HCT116 (cell line): ENCODE measurements around the gene SERPINH1. TPM values are rescaled to one million over a fixed set of nuclear protein-coding genes. Genes with fewer than 3 reads are reported as not detected.

Experiments used
- ATAC-seq: fragments of 200-7000 bp; cut with Tn5 transposase; 2 replicates; pipeline ENCODE4 v1.9.1; 2020; ENCODE audit warnings: mild to moderate bottlenecking, moderate library complexity
- BruUV-seq: library from RNA; stranded (reverse); fragments of 400-500 nt; replicated peaks from 2 replicates; lab custom pipeline; 2021; lab: Mats Ljungman, UMichigan
- CTCF ChIA-PET: fragments of 300-600 bp; sonication (Branson Sonifier 250); formaldehyde crosslinking; loops from one replicate; lab custom pipeline; 2021; ENCODE audit warnings: antibody characterized with exemption; lab: Charles Lee
- POLR2A ChIA-PET: fragments of 300-600, 350-600 bp; sonication (Branson Sonifier 250); formaldehyde crosslinking; loops from one replicate; lab custom pipeline; 2021; ENCODE audit warnings: antibody characterized with exemption; lab: Charles Lee
- RAD21 ChIA-PET, 2 experiments: fragments of 300-600 bp; sonication (Branson Sonifier 250); formaldehyde crosslinking; loops; one replicate each; lab custom pipeline; 2023; ENCODE audit warnings: low total read pairs in 2 of 2; ENCODE audit not compliant: uncharacterized antibody in 2 of 2, unreplicated experiment in 2 of 2, low non-redundant PET in 1 of 2; lab: Charles Lee
- DNase-seq: peaks from one replicate; pipeline ENCODE4 v3.0.0-alpha.2; 2010; ENCODE audit warnings: low read depth, low spot score
- H2AFZ ChIP-seq: fragments of 200-600 bp; shearing (Covaris generic), sonication (generic); 2 replicates; pipeline ENCODE4 v1.6.1; 2017; ENCODE audit warnings: low read depth, mixed run types, mixed read lengths, antibody characterized with exemption, low read length; ENCODE audit not compliant: poor library complexity, severe bottlenecking
- H3K27ac ChIP-seq: 2 replicates; pipeline ENCODE4 v1.5.1; 2012; ENCODE audit warnings: low read depth, low read length
- H3K27me3 ChIP-seq: fragments of 200-600 bp; sonication (generic); 2 replicates; pipeline ENCODE4 v1.6.1; 2016; ENCODE audit warnings: mixed run types, low read length, mixed read lengths; ENCODE audit not compliant: insufficient read depth
- H3K36me3 ChIP-seq, 2 experiments: fragments of 200-500 bp in 1 of 2; fragments of 200-600 bp in 1 of 2; sonication (Bioruptor generic) in 1 of 2; sonication (generic) in 1 of 2; 2 replicates each; pipeline versions ENCODE4 v1.5.1 to v1.6.1; 2014 to 2016; ENCODE audit warnings: low read length in 2 of 2, inconsistent platforms in 1 of 2, mixed read lengths in 1 of 2, mixed run types in 1 of 2; ENCODE audit not compliant: insufficient read depth in 2 of 2, control insufficient read depth in 1 of 2
- H3K4me1 ChIP-seq, 2 experiments: fragments of 200-600 bp in 1 of 2; sonication (generic) in 1 of 2; 2 replicates each; pipeline versions ENCODE4 v1.5.1 to v1.6.1; 2012 to 2017; ENCODE audit warnings: low read length in 2 of 2, inconsistent platforms in 1 of 2, mild to moderate bottlenecking in 1 of 2, mixed read lengths in 1 of 2, mixed run types in 1 of 2, moderate library complexity in 1 of 2; ENCODE audit not compliant: insufficient read depth in 2 of 2, control insufficient read depth in 1 of 2
- H3K4me2 ChIP-seq: fragments of 200-600 bp; sonication (generic); 2 replicates; pipeline ENCODE4 v1.6.1; 2017; ENCODE audit warnings: mixed run types, low read length, mixed read lengths
- H3K4me3 ChIP-seq, 2 experiments: fragments of 200-600 bp in 1 of 2; sonication (generic) in 1 of 2; replicated peaks in 1 of 2; 2 replicates each; pipeline ENCODE4 v1.5.1; 2011 to 2016; ENCODE audit warnings: low read length in 2 of 2, control low read depth in 1 of 2, low read depth in 1 of 2, mild to moderate bottlenecking in 1 of 2, mixed read lengths in 1 of 2, mixed run types in 1 of 2
- H3K79me2 ChIP-seq: fragments of 200-600 bp; sonication (generic); 2 replicates; pipeline ENCODE4 v1.6.1; 2017; ENCODE audit warnings: mild to moderate bottlenecking, mixed run types, low read length, moderate library complexity, mixed read lengths; ENCODE audit not compliant: insufficient read depth
- H3K9ac ChIP-seq: fragments of 200-600 bp; sonication (generic); 2 replicates; pipeline ENCODE4 v1.6.1; 2016; ENCODE audit warnings: low read length, mixed read lengths
- H3K9me2 ChIP-seq: fragments of 200-600 bp; sonication (generic), shearing (Covaris generic); 2 replicates; pipeline ENCODE4 v1.6.1; 2017; ENCODE audit warnings: mixed run types, mild to moderate bottlenecking, moderate library complexity; ENCODE audit not compliant: insufficient read depth
- H3K9me3 ChIP-seq, 2 experiments: fragments of 200-500 bp in 1 of 2; fragments of 200-600 bp in 1 of 2; sonication (Bioruptor generic) in 1 of 2; sonication (generic) in 1 of 2; 2 replicates each; pipeline ENCODE4 v1.6.1; 2014 to 2017; ENCODE audit warnings: low read length in 2 of 2, mixed read lengths in 2 of 2, inconsistent platforms in 1 of 2, low read depth in 1 of 2, mild to moderate bottlenecking in 1 of 2, mixed run types in 1 of 2, moderate library complexity in 1 of 2; ENCODE audit not compliant: control insufficient read depth in 1 of 2, insufficient read depth in 1 of 2
- H4K20me1 ChIP-seq: fragments of 200-600 bp; sonication (generic), shearing (Covaris generic); 2 replicates; pipeline ENCODE4 v1.6.1; 2017; ENCODE audit warnings: mixed run types, mild to moderate bottlenecking, moderate library complexity; ENCODE audit not compliant: insufficient read depth
- ATF3 ChIP-seq: IDR thresholded peaks from 2 replicates; pipeline ENCODE4 v1.6.1; 2012
- CEBPB ChIP-seq: IDR thresholded peaks from 2 replicates; pipeline ENCODE4 v1.6.1; 2012; ENCODE audit warnings: low read depth
- CTCF ChIP-seq, 3 experiments: fragments of 200-600 bp in 1 of 3; sonication (generic) in 1 of 3; IDR thresholded peaks in 2 of 3; conservative IDR thresholded peaks in 1 of 3; 2 replicates each; pipeline ENCODE4 v1.5.1; 2012 to 2017; ENCODE audit warnings: low read depth in 2 of 3, low read length in 2 of 3, antibody characterized with exemption in 1 of 3, borderline replicate concordance in 1 of 3, control low read depth in 1 of 3, mild to moderate bottlenecking in 1 of 3, mixed read lengths in 1 of 3, mixed run types in 1 of 3, moderate library complexity in 1 of 3; ENCODE audit not compliant: insufficient read depth in 1 of 3
- EGR1 ChIP-seq: IDR thresholded peaks from 2 replicates; pipeline ENCODE4 v1.6.1; 2012; ENCODE audit warnings: low read depth
- ELF1 ChIP-seq: IDR thresholded peaks from 2 replicates; pipeline ENCODE4 v1.6.1; 2012; ENCODE audit warnings: low read depth, borderline replicate concordance
- EZH2phosphoT487 ChIP-seq: fragments of 200-600 bp; IDR thresholded peaks from 2 replicates; pipeline ENCODE4 v1.6.1; 2018; ENCODE audit warnings: antibody characterized with exemption, borderline replicate concordance
- MAX ChIP-seq: IDR thresholded peaks from 2 replicates; pipeline ENCODE4 v1.6.1; 2012
- POLR2A ChIP-seq: IDR thresholded peaks from 2 replicates; pipeline ENCODE4 v1.7.0; 2011; ENCODE audit warnings: borderline replicate concordance; ENCODE audit not compliant: insufficient read depth, insufficient read length; ENCODE audit errors: extremely low read depth
- POLR2AphosphoS5 ChIP-seq: IDR thresholded peaks from 2 replicates; pipeline ENCODE4 v1.6.1; 2011; ENCODE audit warnings: mild to moderate bottlenecking, low read depth, low read length, moderate library complexity
- SIN3A ChIP-seq: IDR thresholded peaks from 2 replicates; pipeline ENCODE4 v1.6.1; 2012; ENCODE audit warnings: low read depth
- TCF7L2 ChIP-seq: IDR thresholded peaks from 2 replicates; pipeline ENCODE4 v1.7.0; 2011; ENCODE audit warnings: borderline replicate concordance, inconsistent platforms; ENCODE audit not compliant: insufficient read depth, insufficient read length; ENCODE audit errors: extremely low read depth
- intact Hi-C: fragments of 100-400 bp; cut with micrococcal nuclease; formaldehyde crosslinking; loops from 2 replicates; pipeline ENCODE4 v1.10.0; 2022
- total RNA-seq: library from RNA; stranded (reverse); gene quantifications from one replicate; pipeline ENCODE4 v1.2.1, GENCODE V29; 2021; ENCODE audit not compliant: unreplicated experiment

SERPINH1 gene
- total RNA-seq, 1 experiment from 2014 or later = 84.9 TPM

GRCh38 chr11:75591371-75591770 lies 29.3 kb downstream of the SERPINH1 start:
- H3K4me3 ChIP-seq = no peak overlapping the region
- ChIA-PET POLR2A (no interaction called here), RAD21 (no interaction called here), CTCF (interaction anchor here (0.8 to 1.8 kb wide), 3 partner anchors 9 to 17 kb away, joined by 3 to 4 read pairs (median 3); no protein-coding TSS in a partner anchor)
- peaks cover 6% of the 10 kb centered on the region; the same call in 1 of the 2 replicates for H3K27me3 ChIP-seq
- H4K20me1 ChIP-seq = no peaks in the 10 kb centered on the region
- intact Hi-C loops = no loop called here
- no peak overlapping the region for H3K4me2 ChIP-seq
- ATAC-seq = no peak
- no peak overlapping the region for H2AFZ ChIP-seq
- no peaks in the 10 kb centered on the region for H3K4me1 ChIP-seq
- TF ChIP-seq TCF7L2 = no peak
- no peak for TF ChIP-seq EZH2phosphoT487
- no peak for TF ChIP-seq ELF1
- no peak for TF ChIP-seq MAX
- TF ChIP-seq POLR2A = no peak
- no peak for TF ChIP-seq CTCF (IDR thresholded peaks at IDR 0.05 in 2 of 3, conservative IDR thresholded peaks at IDR 0.05 in 1 of 3; ENCODE audit: borderline replicate concordance in 1 of 3, insufficient read depth in 1 of 3, low read depth in 2 of 3, low read length in 2 of 3)
- TF ChIP-seq CEBPB = no peak
- no peak for TF ChIP-seq EGR1
- no peak for TF ChIP-seq SIN3A
- TF ChIP-seq ATF3 = no peak
- TF ChIP-seq POLR2AphosphoS5 = no peak
- H3K79me2 ChIP-seq = no peaks in the 10 kb centered on the region
- no peaks in the 10 kb centered on the region for H3K36me3 ChIP-seq
- H3K9me3 ChIP-seq = no peaks in the 10 kb centered on the region
- no peak for DNase-seq
- BruUV-seq = no TSS peak
- no peak overlapping the region for H3K9ac ChIP-seq
- H3K9me2 ChIP-seq = no peaks in the 10 kb centered on the region
- H3K27ac ChIP-seq = no peak overlapping the region
